ENCODE measurements around the gene NACAD. TPM values are rescaled to one million over a fixed set of nuclear protein-coding genes. Genes with fewer than 3 reads are reported as not detected.

The NACAD gene
- total and polyA plus RNA-seq, 2 of the 4 experiments (the other 2 are of a cell fraction) = 0.54 to 2.2 TPM

DNA sequence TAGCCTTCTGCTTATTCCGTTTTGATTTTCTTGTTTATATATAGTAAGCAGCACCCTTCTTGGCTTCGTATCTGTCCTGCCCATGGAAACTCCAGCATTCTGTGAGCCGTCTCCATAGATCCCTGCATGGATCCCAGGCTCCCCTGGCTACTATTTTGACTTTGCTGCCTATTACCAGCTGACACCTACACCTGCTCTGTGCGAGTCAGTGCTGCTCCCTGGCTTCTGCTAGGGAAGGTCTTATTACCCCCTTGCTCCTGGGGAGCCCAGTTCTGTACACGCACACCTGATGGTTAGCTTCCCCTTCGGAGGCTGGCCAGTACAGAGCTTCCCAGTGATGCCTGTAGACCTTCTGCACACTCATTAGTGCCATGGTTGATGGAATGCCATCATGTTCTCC lies 35.4 kb downstream of the NACAD start:
- peaks cover 10% of the 10 kb centered on the region for H3K36me3 ChIP-seq (ENCODE audit: control insufficient read depth, insufficient read depth, low read length)
- H3K4me2 ChIP-seq (ENCODE audit: low read depth, low read length) = no peak overlapping the region
- no peak overlapping the region for H2BK20ac ChIP-seq (ENCODE audit: low read depth, low read length)
- no peak overlapping the region for H4K8ac ChIP-seq (ENCODE audit: low read depth in 2 of 2, low read length in 2 of 2)
- no peak overlapping the region for H3K27ac ChIP-seq (ENCODE audit: insufficient read depth, low read length)
- no peaks in the 10 kb centered on the region for H3K27me3 ChIP-seq (ENCODE audit: control insufficient read depth, insufficient read depth, low read length)
- H3K4ac ChIP-seq (ENCODE audit: low read depth, low read length) = no peak overlapping the region
- POLR2A ChIA-PET (ENCODE audit: unreplicated experiment) = no interaction called here
- no peak overlapping the region for H3K9ac ChIP-seq (ENCODE audit: low read depth, low read length)
- H2AK9ac ChIP-seq (replicated peaks; ENCODE audit: low read depth, low read length, poor library complexity) = no peak overlapping the region
- H3K4me3 ChIP-seq (ENCODE audit: insufficient read depth, low read depth, low read length) = no peak overlapping the region
- H3K14ac ChIP-seq (replicated peaks; ENCODE audit: low read depth, low read length) = no peak overlapping the region
- peaks cover 19% of the 10 kb centered on the region for H4K20me1 ChIP-seq (ENCODE audit: insufficient read depth, low read length)
- no peak overlapping the region for H3K23ac ChIP-seq (ENCODE audit: low read depth, low read length)
- H2BK5ac ChIP-seq (ENCODE audit: low read depth, low read length, poor library complexity, severe bottlenecking) = no peak overlapping the region
- peaks cover 22 to 69% of the 10 kb centered on the region in 2 experiments for H3K79me1 ChIP-seq (ENCODE audit: low read depth in 1 of 2, low read length in 2 of 2)
- H4K91ac ChIP-seq (ENCODE audit: insufficient read depth, low read depth, low read length) = no peak overlapping the region
- no peak overlapping the region for H2AK5ac ChIP-seq (ENCODE audit: low read depth, low read length)
- DNase-seq (no peak), ATAC-seq (ENCODE audit: low read depth) (no peak)
- dilution Hi-C loops (cut with HindIII; ENCODE audit: low sequenced_read_pairs, unreplicated experiment) = no loop called here
- in situ Hi-C loops (cut with MboI; ENCODE audit: low sequenced_read_pairs) = no loop called here
- 100% methylated on average over 2 of the region's 6 CpGs; no CpG with 5 or more reads in 1 of the 2 experiments for WGBS, 2 experiments (ENCODE audit: extremely low coverage in 2 of 2, insufficient read length in 1 of 2)
- peaks cover 13% of the 10 kb centered on the region for H3K9me1 ChIP-seq (ENCODE audit: insufficient read depth, low read length)
- CTCF ChIA-PET = no interaction called here
- no TSS peak for BruUV-seq (replicated peaks)
- peaks cover 1% of the 10 kb centered on the region for H3K4me1 ChIP-seq (ENCODE audit: control insufficient read depth, insufficient read depth, low read length)
- no peak overlapping the region for H2AFZ ChIP-seq (replicated peaks; ENCODE audit: low read length, poor library complexity)
- H4K5ac ChIP-seq (ENCODE audit: low read depth, low read length) = no peak overlapping the region
- H2BK15ac ChIP-seq (ENCODE audit: low read depth, low read length) = no peak overlapping the region
- no peak overlapping the region for H3K56ac ChIP-seq (ENCODE audit: extremely low read depth, insufficient read depth, low read length)
- intact Hi-C loops (cut with micrococcal nuclease) = no loop called here
- H2BK120ac ChIP-seq (ENCODE audit: low read depth, low read length) = no peak overlapping the region
- no peak overlapping the region for H3K18ac ChIP-seq (ENCODE audit: low read depth, low read length)
- H3K9me3 ChIP-seq (ENCODE audit: control insufficient read depth, insufficient read depth, low read length) = no peaks in the 10 kb centered on the region
- TF ChIP-seq MXI1 (IDR thresholded peaks at IDR 0.05; ENCODE audit: borderline replicate concordance, low read depth, low read length) (no peak), CHD1 (IDR thresholded peaks at IDR 0.05; ENCODE audit: low read depth, low read length) (no peak), CEBPB (IDR thresholded peaks at IDR 0.05; ENCODE audit: low read depth, low read length) (no peak), RCOR1 (IDR thresholded peaks at IDR 0.05; ENCODE audit: insufficient replicate concordance, low read length) (no peak), RFX5 (IDR thresholded peaks at IDR 0.05; ENCODE audit: low read depth, low read length) (no peak)
